ENCODE results near the gene RXRA.

Gene RXRA

DNA sequence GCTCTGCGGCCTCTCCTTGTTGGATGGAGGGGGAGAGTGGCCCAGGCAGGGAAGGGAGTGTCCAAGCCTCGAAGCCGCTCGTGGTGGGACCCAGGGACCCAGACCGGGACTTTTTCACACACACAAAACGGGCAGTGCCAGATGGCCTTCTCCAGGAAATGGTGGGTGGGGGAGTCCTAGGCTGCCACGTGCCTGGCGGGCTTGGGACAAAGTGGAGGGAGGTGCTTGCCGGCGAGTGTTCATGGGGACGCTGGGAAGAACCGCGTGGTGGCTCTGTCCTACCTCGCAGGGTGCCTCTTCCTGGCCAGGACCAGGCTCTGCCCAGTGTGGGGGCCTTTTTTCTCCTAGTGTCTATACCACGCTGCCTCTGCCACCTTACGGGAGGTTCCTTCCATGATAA lies 160.3 kb downstream of the RXRA start:
- no peak for TF ChIP-seq POLR2A (IDR thresholded peaks at IDR 0.05; ENCODE audit: low read depth, low read length)
- no peak for DNase-seq (ENCODE audit: insufficient read length, low spot score)
- FAIRE-seq, result no peak

Data from H54 (cell line).